ENCODE measurements around the gene TCF7L1. TPM values are rescaled to one million over a fixed set of nuclear protein-coding genes. Genes with fewer than 3 reads are reported as not detected.

Gene TCF7L1
- total RNA-seq, 4 donors from 2014 or later, result 0.75 to 2.9 (median 1.1) TPM

GRCh38 chr2:85112906-85113625 lies 20.1 kb upstream of the TCF7L1 start:
- DNase-seq, result no peak
- Histone ChIP-seq H3K9me3 (no peaks in the 10 kb centered on the region), H3K4me3 (no peak overlapping the region), H3K36me3 (no peaks in the 10 kb centered on the region), H3K27me3 (peaks cover 9% of the 10 kb centered on the region), H3K4me1 (no peaks in the 10 kb centered on the region), H3K27ac (no peak overlapping the region)
- 40% methylated on average over 2 of the region's 2 CpGs; no CpG with 5 or more reads in 1 of the 2 donors for WGBS, 2 donors (ENCODE audit: low coverage in 1 of 2)
- in situ Hi-C loops (cut with MboI; ENCODE audit: low pct_ligation_motif_present in 1 of 4, low pct_unique_long_range_greater_than_20kb in 1 of 4, low sequenced_read_pairs in 3 of 4), result no loop called here
- intact Hi-C loops (cut with DNase I; ENCODE audit: low total_unique reads), result no loop called here
- TF ChIP-seq EP300 (IDR thresholded peaks at IDR 0.05; ENCODE audit: low read depth) (no peak), POLR2AphosphoS5 (IDR thresholded peaks at IDR 0.05) (no peak), CTCF (IDR thresholded peaks at IDR 0.05) (no peak), POLR2A (IDR thresholded peaks at IDR 0.05) (no peak)

GRCh38 chr2:85114586-85115330 lies 18.4 kb upstream of the TCF7L1 start:
- in situ Hi-C loops (cut with MboI; ENCODE audit: low pct_ligation_motif_present in 1 of 4, low pct_unique_long_range_greater_than_20kb in 1 of 4, low sequenced_read_pairs in 3 of 4) (no loop called here), intact Hi-C loops (cut with DNase I; ENCODE audit: low total_unique reads) (no loop called here)

GRCh38 chr2:85116207-85116606 lies 17.0 kb upstream of the TCF7L1 start:
- H3K27me3 ChIP-seq, result peaks cover 9% of the 10 kb centered on the region
- no peak overlapping the region for H3K4me3 ChIP-seq
- H3K36me3 ChIP-seq, result no peaks in the 10 kb centered on the region
- no peak for TF ChIP-seq POLR2A (IDR thresholded peaks at IDR 0.05)
- no peak for TF ChIP-seq CTCF (IDR thresholded peaks at IDR 0.05)
- TF ChIP-seq POLR2AphosphoS5 (IDR thresholded peaks at IDR 0.05), result no peak
- no peak for TF ChIP-seq EP300 (IDR thresholded peaks at IDR 0.05; ENCODE audit: low read depth)
- no peaks in the 10 kb centered on the region for H3K9me3 ChIP-seq
- in situ Hi-C loops (cut with MboI; ENCODE audit: low pct_ligation_motif_present in 1 of 4, low pct_unique_long_range_greater_than_20kb in 1 of 4, low sequenced_read_pairs in 3 of 4) (no loop called here), intact Hi-C loops (cut with DNase I; ENCODE audit: low total_unique reads) (loop anchor here (2.0 kb wide), 1 partner anchor 73 kb away; no protein-coding TSS in a partner anchor)
- DNase-seq, result no peak
- H3K4me1 ChIP-seq, result no peaks in the 10 kb centered on the region
- WGBS, 2 donors (ENCODE audit: low coverage in 1 of 2), result 69 to 72% methylated on average over 3 of the region's 3 CpGs
- no peak overlapping the region for H3K27ac ChIP-seq

More at GRCh38 chr2:85114586-85115330, 18.4 kb upstream of the TCF7L1 start:
- WGBS, 2 donors (ENCODE audit: low coverage in 1 of 2), result 81 to 89% methylated on average over 1 to 2 of the region's 2 CpGs
- H3K4me1 ChIP-seq, result no peaks in the 10 kb centered on the region
- H3K9me3 ChIP-seq, result no peaks in the 10 kb centered on the region
- no peak overlapping the region for H3K27ac ChIP-seq
- H3K36me3 ChIP-seq, result no peaks in the 10 kb centered on the region
- no peak for DNase-seq
- TF ChIP-seq CTCF (IDR thresholded peaks at IDR 0.05), result no peak
- TF ChIP-seq POLR2AphosphoS5 (IDR thresholded peaks at IDR 0.05), result no peak
- no peak for TF ChIP-seq EP300 (IDR thresholded peaks at IDR 0.05; ENCODE audit: low read depth)
- no peak for TF ChIP-seq POLR2A (IDR thresholded peaks at IDR 0.05)
- H3K27me3 ChIP-seq, result peaks cover 9% of the 10 kb centered on the region
- no peak overlapping the region for H3K4me3 ChIP-seq

GRCh38 chr2:85119900-85120299 lies 13.3 kb upstream of the TCF7L1 start:
- Histone ChIP-seq H3K4me1 (no peaks in the 10 kb centered on the region), H3K9me3 (no peaks in the 10 kb centered on the region), H3K27me3 (no peaks in the 10 kb centered on the region), H3K27ac (no peak overlapping the region), H3K4me3 (no peak overlapping the region), H3K36me3 (no peaks in the 10 kb centered on the region)
- in situ Hi-C loops (cut with MboI; ENCODE audit: low pct_ligation_motif_present in 1 of 4, low pct_unique_long_range_greater_than_20kb in 1 of 4, low sequenced_read_pairs in 3 of 4) (no loop called here), intact Hi-C loops (cut with DNase I; ENCODE audit: low total_unique reads) (no loop called here)
- TF ChIP-seq EP300 (IDR thresholded peaks at IDR 0.05; ENCODE audit: low read depth) (no peak), CTCF (IDR thresholded peaks at IDR 0.05) (no peak), POLR2A (IDR thresholded peaks at IDR 0.05) (no peak), POLR2AphosphoS5 (IDR thresholded peaks at IDR 0.05) (no peak)
- DNase-seq, result no peak
